HepG2 (cell line): Measurements from ENCODE around the gene PFDN2. TPM values are rescaled to one million over a fixed set of nuclear protein-coding genes. Genes with fewer than 3 reads are reported as not detected.

Experiments used
- ATAC-seq: fragments of 200-7000 bp; cut with Tn5 transposase; 3 replicates; pipeline ENCODE4 v1.9.1; 2020; ENCODE audit warnings: mild to moderate bottlenecking, moderate library complexity
- BruUV-seq: library from RNA; stranded (reverse); fragments of 400-500 nt; replicated peaks from 2 replicates; lab custom pipeline; 2021; lab: Mats Ljungman, UMichigan
- CTCF ChIA-PET: fragments of 300-600 bp; formaldehyde crosslinking; extraction: SDS; loops from one replicate; lab custom pipeline; 2021; ENCODE audit warnings: low total read pairs, inconsistent platforms, low intra/inter-chr PET ratio; lab: Yijun Ruan, JAX
- POLR2A ChIA-PET: fragments of 350-600 bp; sonication (Branson Sonifier 250); formaldehyde crosslinking; loops from one replicate; lab custom pipeline; 2020; ENCODE audit warnings: antibody characterized with exemption, inconsistent platforms; lab: Yijun Ruan, JAX
- DNase-seq: peaks from one replicate; pipeline ENCODE4 v3.0.0-alpha.2; 2015; ENCODE audit warnings: low spot score
- FAIRE-seq: peaks from 3 replicates; lab custom pipeline; 2011; peaks lifted over from hg19 to GRCh38; lab: Jason Lieb, UNC
- H2AFZ ChIP-seq: one replicate; pipeline ENCODE4 v1.6.1; 2011; ENCODE audit warnings: low read length, inconsistent platforms
- H3K27ac ChIP-seq: fragments of 300-600 bp; 3 replicates; pipeline ENCODE4 v1.8.0; 2011; ENCODE audit warnings: mixed run types, mild to moderate bottlenecking, mixed read lengths, low read length, inconsistent platforms; ENCODE audit not compliant: insufficient read depth; ENCODE audit errors: extremely low read length
- H3K27me3 ChIP-seq, 2 experiments: fragments of 200-600 bp in 1 of 2; 2 replicates in 1 of 2; 3 replicates in 1 of 2; pipeline versions ENCODE4 v1.6.0 to v1.8.0; 2011; ENCODE audit warnings: low read length in 2 of 2, mild to moderate bottlenecking in 2 of 2, moderate library complexity in 2 of 2, inconsistent platforms in 1 of 2; ENCODE audit not compliant: insufficient read depth in 2 of 2, control insufficient read depth in 1 of 2
- H3K36me3 ChIP-seq, 2 experiments: fragments of 200-600 bp in 1 of 2; replicated peaks in 1 of 2; 2 replicates in 1 of 2; 3 replicates in 1 of 2; pipeline versions ENCODE4 v1.5.1 to v1.8.0; 2011; ENCODE audit warnings: low read length in 2 of 2, inconsistent platforms in 1 of 2; ENCODE audit not compliant: insufficient read depth in 2 of 2, control insufficient read depth in 1 of 2
- H3K4me1 ChIP-seq: 2 replicates; pipeline ENCODE4 v1.5.1; 2012; ENCODE audit warnings: low read length, inconsistent platforms; ENCODE audit not compliant: insufficient read depth
- H3K4me2 ChIP-seq: 2 replicates; pipeline ENCODE4 v1.6.0; 2011; ENCODE audit warnings: low read depth, low read length, inconsistent platforms
- H3K4me3 ChIP-seq, 3 experiments: fragments of 200-600 bp in 1 of 3; sonication (generic), shearing (Covaris generic) in 1 of 3; replicated peaks in 1 of 3; 2 replicates each; pipeline ENCODE4 v1.5.1; 2011 to 2016; ENCODE audit warnings: low read length in 3 of 3, inconsistent platforms in 2 of 3, low read depth in 2 of 3, mild to moderate bottlenecking in 2 of 3, control low read depth in 1 of 3, mixed read lengths in 1 of 3; ENCODE audit not compliant: insufficient read depth in 1 of 3
- H3K79me2 ChIP-seq: one replicate; pipeline ENCODE4 v1.6.1; 2011; ENCODE audit warnings: low read length, inconsistent platforms; ENCODE audit not compliant: insufficient read depth
- H3K9ac ChIP-seq: 2 replicates; pipeline ENCODE4 v1.6.0; 2011; ENCODE audit warnings: mild to moderate bottlenecking, low read depth, low read length, inconsistent platforms; ENCODE audit not compliant: insufficient read depth
- H3K9me3 ChIP-seq: 2 replicates; pipeline ENCODE4 v1.5.1; 2012; ENCODE audit warnings: mild to moderate bottlenecking, low read length
- H4K20me1 ChIP-seq: 2 replicates; pipeline ENCODE4 v1.6.0; 2011; ENCODE audit warnings: inconsistent platforms, mild to moderate bottlenecking, low read length, moderate library complexity; ENCODE audit not compliant: insufficient read depth
- BHLHE40 ChIP-seq: IDR thresholded peaks from 2 replicates; pipeline ENCODE4 v1.6.1; 2011; ENCODE audit warnings: low read length, improper control_type of control experiment
- FOXA1 ChIP-seq, 2 experiments: fragments of 450-650 bp in 1 of 2; sonication (generic) in 1 of 2; formaldehyde crosslinking in 1 of 2; IDR thresholded peaks; 2 replicates each; pipeline versions ENCODE4 v1.4.0 to v1.6.1; 2016 to 2020; ENCODE audit warnings: missing genetic modification reagents in 1 of 2
- GMEB2 ChIP-seq: IDR thresholded peaks from 2 replicates; pipeline ENCODE4 v1.6.1; 2016; ENCODE audit warnings: missing biosample characterization, missing genetic modification reagents, low read depth
- GTF2F1 ChIP-seq: fragments of 150-350 bp; IDR thresholded peaks from 2 replicates; pipeline ENCODE4 v1.6.1; 2014; ENCODE audit warnings: low read length
- HDAC1 ChIP-seq: sonication (generic); formaldehyde crosslinking; IDR thresholded peaks from 2 replicates; pipeline ENCODE4 v1.5.1; 2020; ENCODE audit warnings: mild to moderate bottlenecking, missing genetic modification reagents
- HNF4A ChIP-seq: sonication (generic); formaldehyde crosslinking; IDR thresholded peaks from 2 replicates; pipeline ENCODE4 v1.4.0; 2020; ENCODE audit warnings: missing genetic modification reagents
- KLF6 ChIP-seq: IDR thresholded peaks from 2 replicates; pipeline ENCODE4 v1.8.0; 2016; ENCODE audit warnings: missing biosample characterization, missing genetic modification reagents
- RAD21 ChIP-seq: fragments of 450-650 bp; formaldehyde crosslinking; IDR thresholded peaks from 2 replicates; pipeline ENCODE4 v1.5.0; 2020; ENCODE audit warnings: mild to moderate bottlenecking
- RFX1 ChIP-seq: fragments of 450-650 bp; IDR thresholded peaks from 2 replicates; pipeline ENCODE4 v1.6.1; 2017
- SMC3 ChIP-seq: IDR thresholded peaks from 2 replicates; pipeline ENCODE4 v1.6.1; 2011; ENCODE audit warnings: low read length, improper control_type of control experiment
- STAG1 ChIP-seq: sonication (generic); formaldehyde crosslinking; IDR thresholded peaks from 2 replicates; pipeline ENCODE4 v1.4.0; 2020; ENCODE audit warnings: missing genetic modification reagents
- TCF7 ChIP-seq: sonication (generic); IDR thresholded peaks from 2 replicates; pipeline ENCODE4 v1.6.1; 2016; ENCODE audit warnings: antibody characterized with exemption, low read depth
- UBTF ChIP-seq: sonication (generic); formaldehyde crosslinking; IDR thresholded peaks from 2 replicates; pipeline ENCODE4 v1.4.0; 2020; ENCODE audit warnings: mild to moderate bottlenecking, missing genetic modification reagents
- ZFAT ChIP-seq: sonication (generic); formaldehyde crosslinking; conservative IDR thresholded peaks from 2 replicates; pipeline ENCODE4 v1.8.1; 2023; ENCODE audit warnings: missing genetic modification reagents, inconsistent platforms
- ZFP41 ChIP-seq: sonication (generic); formaldehyde crosslinking; IDR thresholded peaks from 2 replicates; pipeline ENCODE4 v1.4.0; 2020; ENCODE audit warnings: mild to moderate bottlenecking, missing genetic modification reagents, borderline replicate concordance
- ZMYM4 ChIP-seq: sonication (generic); formaldehyde crosslinking; IDR thresholded peaks from 2 replicates; pipeline ENCODE4 v1.8.1; 2023; ENCODE audit warnings: mild to moderate bottlenecking, missing genetic modification reagents
- ZNF274 ChIP-seq: sonication (generic); formaldehyde crosslinking; IDR thresholded peaks from 2 replicates; pipeline ENCODE4 v1.5.1; 2020; ENCODE audit warnings: mild to moderate bottlenecking, missing genetic modification reagents
- ZNF598 ChIP-seq: sonication (generic); formaldehyde crosslinking; IDR thresholded peaks from 2 replicates; pipeline ENCODE4 v1.5.1; 2020; ENCODE audit warnings: mild to moderate bottlenecking, missing genetic modification reagents, borderline replicate concordance
- ZNF605 ChIP-seq: sonication (generic); formaldehyde crosslinking; IDR thresholded peaks from 2 replicates; pipeline ENCODE4 v1.8.0; 2022; ENCODE audit warnings: mild to moderate bottlenecking, missing genetic modification reagents
- ZNF772 ChIP-seq: sonication (generic); formaldehyde crosslinking; IDR thresholded peaks from 2 replicates; pipeline ENCODE4 v1.5.0; 2020; ENCODE audit warnings: mild to moderate bottlenecking, missing genetic modification reagents
- ZNF879 ChIP-seq: sonication (generic); formaldehyde crosslinking; IDR thresholded peaks from 2 replicates; pipeline ENCODE4 v1.8.1; 2023; ENCODE audit warnings: missing genetic modification reagents
- WGBS: methylation state at CpG from one replicate; pipeline ENCODE4 v1.1.6; 2017; ENCODE audit warnings: low lambda C conversion rate; 5-methylcytosine and 5-hydroxymethylcytosine counted together
- in situ Hi-C: cut with HindIII; loops from 2 replicates; pipeline ENCODE4 v1.10.0; 2017; ENCODE audit warnings: low pct_unique_long_range_greater_than_20kb; ENCODE audit not compliant: extremely low pct_ligation_motif_present
- intact Hi-C: fragments of 100-400 bp; cut with micrococcal nuclease; formaldehyde crosslinking; loops from one replicate; pipeline ENCODE4 v1.10.0; 2022; ENCODE audit not compliant: unreplicated experiment
- polyA plus RNA-seq, 8 experiments: library from polyadenylated mRNA; depleted of rRNA in 3 of 8; stranded (reverse) in 7 of 8; unstranded in 1 of 8; fragments of >200 nt; fragmentation: Illumina TruSeq in 4 of 8; extraction: Trizol in 4 of 8; gene quantifications; 2 replicates each; pipeline versions ENCODE4 v1.2.1 to v1.2.3, GENCODE V29; 2011 to 2016; ENCODE audit warnings: low read depth in 4 of 8, missing spikeins in 1 of 8, mixed read lengths in 1 of 8; ENCODE audit not compliant: insufficient read depth in 1 of 8
- total RNA-seq, 5 experiments: library from RNA; depleted of rRNA; stranded (reverse); fragments of >200 nt; fragmentation: Illumina TruSeq; extraction: Trizol; gene quantifications; 2 replicates each; pipeline ENCODE4 v1.2.3, GENCODE V29; 2016; ENCODE audit warnings: low read depth in 1 of 5
- TF ChIP-seq, protein P1 (sequence below): sonication (generic); formaldehyde crosslinking; IDR thresholded peaks from 2 replicates; pipeline ENCODE4 v1.4.0; 2020; ENCODE audit warnings: missing genetic modification reagents

PFDN2 gene
- total and polyA plus RNA-seq, 2 of the 13 experiments (the other 11 are each of a cell fraction or from before 2014, with no cell fraction given) = 62.6 to 63.6 TPM

DNA sequence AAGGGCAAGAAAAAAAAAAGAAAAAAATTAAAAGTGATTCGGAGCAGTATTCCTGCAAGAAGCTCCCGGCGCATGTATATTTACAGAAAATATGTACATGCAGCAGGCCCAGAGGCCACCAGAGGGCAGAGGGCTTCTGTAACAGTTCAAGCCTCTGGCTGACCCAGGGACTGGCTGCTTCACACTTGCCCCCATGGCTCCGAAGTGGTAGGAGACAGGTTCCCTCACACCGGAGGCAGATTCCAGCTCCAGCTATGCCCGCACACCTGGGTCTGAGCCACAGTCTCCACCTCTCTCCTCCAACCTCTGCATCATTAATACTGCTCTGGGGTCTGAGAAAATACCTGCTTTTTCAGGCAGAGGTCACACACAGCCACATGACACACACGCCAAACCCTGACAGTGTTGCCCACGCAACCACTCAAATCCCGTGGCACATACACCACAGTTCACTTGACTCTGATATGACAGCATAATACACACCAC, 45.9 kb downstream of the PFDN2 start:
- Histone ChIP-seq H3K79me2 (no peaks in the 10 kb centered on the region), H3K4me1 (peaks cover 35% of the 10 kb centered on the region), H3K9ac (peak overlapping the region; percentile 70; the same call in 1 of the 2 replicates), H3K9me3 (no peaks in the 10 kb centered on the region), H3K36me3 (no peaks in the 10 kb centered on the region), H3K27ac (peak overlapping the region; percentile 12), H3K4me2 (peak overlapping the region; percentile 96), H2AFZ (no peak overlapping the region), H3K27me3 (no peaks in the 10 kb centered on the region), H4K20me1 (no peaks in the 10 kb centered on the region), H3K4me3 (no peak overlapping the region)
- 54% methylated on average over 7 of the region's 9 CpGs for WGBS
- peak; percentile 72 for ATAC-seq
- FAIRE-seq = peak; percentile 88
- ChIA-PET POLR2A (interaction anchor here (0.9 to 3.8 kb wide), 2 partner anchors 25 to 26 kb away, joined by 3 to 21 read pairs; partner anchors contain the start of gene USF1), CTCF (interaction anchor here (1.2 to 4.5 kb wide), 4 partner anchors 23 to 75 kb away, joined by 3 to 50 read pairs (median 5); partner anchors contain the start of gene KLHDC9)
- no TSS peak for BruUV-seq
- peak; percentile 68 for DNase-seq
- intact Hi-C loops = loop anchor here (1.0 kb wide), 2 partner anchors 25 to 67 kb away; no protein-coding TSS in a partner anchor
- in situ Hi-C loops = no loop called here
- TF ChIP-seq ZFAT (no peak), TCF7 (no peak), HNF4A (no peak), RAD21 (CRISPR knock-in tag) (peak; percentile 67), ZNF879 (CRISPR knock-in tag) (no peak), BHLHE40 (no peak), ZNF274 (CRISPR knock-in tag) (no peak), ZNF605 (0 out of 2 replicates have a peak, but pooled peaks have one; percentile 37), SMC3 (peak; percentile 87), UBTF (peak; percentile 20; the same call in 1 of the 2 replicates), HDAC1 (CRISPR knock-in tag) (0 out of 2 replicates have a peak, but pooled peaks have one; percentile 17), STAG1 (peak; percentile 68), ZFP41 (CRISPR knock-in tag) (no peak), GTF2F1 (no peak), GMEB2 (CRISPR knock-in tag) (no peak), ZNF598 (CRISPR knock-in tag) (no peak), RFX1 (no peak), ZNF772 (CRISPR knock-in tag) (no peak), KLF6 (CRISPR knock-in tag) (no peak), FOXA1 (IDR thresholded peaks at IDR 0.05) (no peak), FOXA1 (CRISPR knock-in tag; IDR thresholded peaks at IDR 0.05) (0 out of 2 replicates have a peak, but pooled peaks have one; percentile 40), ZMYM4 (CRISPR knock-in tag) (no peak)
- TF ChIP-seq, protein P1, sequence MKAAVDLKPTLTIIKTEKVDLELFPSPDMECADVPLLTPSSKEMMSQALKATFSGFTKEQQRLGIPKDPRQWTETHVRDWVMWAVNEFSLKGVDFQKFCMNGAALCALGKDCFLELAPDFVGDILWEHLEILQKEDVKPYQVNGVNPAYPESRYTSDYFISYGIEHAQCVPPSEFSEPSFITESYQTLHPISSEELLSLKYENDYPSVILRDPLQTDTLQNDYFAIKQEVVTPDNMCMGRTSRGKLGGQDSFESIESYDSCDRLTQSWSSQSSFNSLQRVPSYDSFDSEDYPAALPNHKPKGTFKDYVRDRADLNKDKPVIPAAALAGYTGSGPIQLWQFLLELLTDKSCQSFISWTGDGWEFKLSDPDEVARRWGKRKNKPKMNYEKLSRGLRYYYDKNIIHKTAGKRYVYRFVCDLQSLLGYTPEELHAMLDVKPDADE = no peak
